Activated CD4-positive, CD25-positive, alpha-beta regulatory T cell treated with anti-CD3 and anti-CD28 coated beads, Interleukin-2, amount 50 U/mL, for 16 hours (primary cell): ENCODE measurements around the gene NGLY1.
A peak's percentile ranks its signal among the peaks of the same experiment; 100 is the strongest.

Experiments
- DNase-seq: peaks from one replicate; pipeline ENCODE4 v3.0.0-alpha.2; 2020; ENCODE audit warnings: low read depth, low spot score

The NGLY1 gene, protein sequence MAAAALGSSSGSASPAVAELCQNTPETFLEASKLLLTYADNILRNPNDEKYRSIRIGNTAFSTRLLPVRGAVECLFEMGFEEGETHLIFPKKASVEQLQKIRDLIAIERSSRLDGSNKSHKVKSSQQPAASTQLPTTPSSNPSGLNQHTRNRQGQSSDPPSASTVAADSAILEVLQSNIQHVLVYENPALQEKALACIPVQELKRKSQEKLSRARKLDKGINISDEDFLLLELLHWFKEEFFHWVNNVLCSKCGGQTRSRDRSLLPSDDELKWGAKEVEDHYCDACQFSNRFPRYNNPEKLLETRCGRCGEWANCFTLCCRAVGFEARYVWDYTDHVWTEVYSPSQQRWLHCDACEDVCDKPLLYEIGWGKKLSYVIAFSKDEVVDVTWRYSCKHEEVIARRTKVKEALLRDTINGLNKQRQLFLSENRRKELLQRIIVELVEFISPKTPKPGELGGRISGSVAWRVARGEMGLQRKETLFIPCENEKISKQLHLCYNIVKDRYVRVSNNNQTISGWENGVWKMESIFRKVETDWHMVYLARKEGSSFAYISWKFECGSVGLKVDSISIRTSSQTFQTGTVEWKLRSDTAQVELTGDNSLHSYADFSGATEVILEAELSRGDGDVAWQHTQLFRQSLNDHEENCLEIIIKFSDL

DNA sequence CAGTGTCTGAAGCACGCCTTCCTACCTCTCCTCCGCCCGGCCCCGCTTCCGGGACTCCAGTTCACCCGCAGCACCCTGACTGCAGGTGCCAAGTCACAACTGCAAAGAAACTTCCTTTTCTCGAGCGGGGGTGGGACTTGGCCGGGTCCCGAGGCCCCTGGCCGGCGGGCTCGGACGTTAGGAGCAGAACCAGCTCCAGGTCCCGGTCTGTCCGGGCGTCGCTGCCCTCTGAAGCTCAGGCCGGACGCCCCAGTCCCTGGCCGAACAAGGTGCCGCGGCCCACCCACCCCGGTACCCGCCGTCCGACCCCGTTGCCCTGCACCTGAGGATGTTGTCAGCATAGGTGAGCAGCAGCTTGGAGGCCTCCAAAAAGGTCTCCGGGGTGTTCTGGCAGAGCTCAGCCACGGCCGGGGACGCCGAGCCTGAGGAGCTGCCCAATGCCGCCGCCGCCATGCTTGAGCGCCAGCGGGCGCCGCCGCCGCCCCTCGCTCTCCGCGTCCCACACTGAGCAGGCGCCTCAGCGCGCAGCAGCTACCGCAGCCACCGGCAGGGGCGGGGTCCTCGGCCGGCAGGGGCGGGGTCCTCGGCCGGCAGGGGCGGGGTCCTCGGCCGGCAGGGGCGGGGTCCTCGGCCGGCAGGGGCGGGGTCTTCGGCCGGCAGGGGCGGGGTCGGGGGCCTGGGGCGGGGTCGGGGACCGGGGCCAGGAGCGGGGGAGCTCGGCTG lies at the start of gene NGLY1:
TSS of gene NGLY1 (minus strand) at position 506 of the 723 bp plus-strand sequence. CDS start at position 453, 53 bp downstream.
- DNase-seq, result peak; percentile 74

DNA sequence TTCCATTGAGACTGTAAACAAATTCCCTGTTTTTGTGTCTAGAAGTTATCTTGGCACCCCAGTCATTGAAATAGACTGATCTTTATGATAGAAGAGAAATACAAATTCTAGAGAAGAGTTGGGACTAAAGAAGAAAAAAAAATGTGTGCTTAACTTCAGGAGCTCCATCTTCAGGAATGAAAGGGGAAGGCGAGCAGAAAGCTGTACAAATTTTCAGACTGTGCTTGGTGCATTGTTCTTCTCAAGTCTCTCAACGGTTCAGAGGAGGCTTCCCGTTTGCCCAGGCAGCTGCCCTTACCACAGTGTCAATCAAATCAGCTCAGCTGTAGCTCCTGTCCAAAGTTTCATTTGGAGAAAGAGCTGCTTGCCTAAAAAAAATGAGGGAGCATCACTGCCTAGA lies 48.3 kb upstream of the NGLY1 start:
- DNase-seq, result no peak

- DNase-seq, result no peak
These were observed 47.4 kb upstream of the NGLY1 start for GRCh38 chr3:25830373-25831280.

DNA sequence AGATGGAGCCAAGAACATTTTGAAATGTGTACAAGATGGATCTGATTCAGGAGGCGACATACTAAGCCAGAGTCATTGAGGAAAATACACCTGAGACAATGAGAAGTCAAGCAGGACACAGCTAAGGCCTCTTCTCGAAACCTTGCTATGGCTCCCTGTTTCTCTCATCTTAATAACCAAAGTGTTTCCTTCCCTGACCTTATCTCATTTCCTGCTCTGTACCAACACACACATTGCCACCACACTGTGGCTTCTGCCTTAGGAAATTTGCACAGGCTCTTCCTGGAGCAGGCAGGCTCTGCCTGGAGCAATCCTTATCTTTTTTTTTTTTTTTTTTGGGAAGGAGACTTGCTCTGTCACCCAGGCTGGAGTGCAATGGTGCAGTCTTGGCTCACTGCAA lies 43.3 kb upstream of the NGLY1 start:
- DNase-seq, result no peak

GRCh38 chr3:25823314-25823713 lies 40.1 kb upstream of the NGLY1 start:
- no peak for DNase-seq

- DNase-seq, result no peak
These were observed 38.7 kb upstream of the NGLY1 start for GRCh38 chr3:25821746-25822573.

GRCh38 chr3:25820816-25821486 lies 37.7 kb upstream of the NGLY1 start:
- DNase-seq, result no peak

DNA sequence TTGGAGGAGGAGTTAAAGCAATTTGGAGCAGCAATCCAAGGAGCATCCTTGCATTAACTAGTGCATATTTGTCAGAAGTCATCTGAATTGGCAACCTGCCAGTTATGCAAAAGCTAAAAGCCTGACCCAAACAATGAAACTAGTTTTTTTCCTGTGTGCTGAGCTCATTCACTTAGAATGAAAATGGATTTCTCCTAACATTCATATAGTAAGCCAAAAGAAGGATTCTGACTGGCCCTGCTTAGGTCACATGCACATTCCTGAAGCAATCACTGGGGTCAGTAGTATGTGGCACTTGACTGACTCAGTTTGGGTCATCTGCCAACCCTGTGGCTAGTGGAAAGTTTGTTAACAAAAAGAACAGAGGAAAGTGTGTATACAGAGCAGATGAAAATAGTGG lies 37.1 kb upstream of the NGLY1 start:
- no peak for DNase-seq

DNA sequence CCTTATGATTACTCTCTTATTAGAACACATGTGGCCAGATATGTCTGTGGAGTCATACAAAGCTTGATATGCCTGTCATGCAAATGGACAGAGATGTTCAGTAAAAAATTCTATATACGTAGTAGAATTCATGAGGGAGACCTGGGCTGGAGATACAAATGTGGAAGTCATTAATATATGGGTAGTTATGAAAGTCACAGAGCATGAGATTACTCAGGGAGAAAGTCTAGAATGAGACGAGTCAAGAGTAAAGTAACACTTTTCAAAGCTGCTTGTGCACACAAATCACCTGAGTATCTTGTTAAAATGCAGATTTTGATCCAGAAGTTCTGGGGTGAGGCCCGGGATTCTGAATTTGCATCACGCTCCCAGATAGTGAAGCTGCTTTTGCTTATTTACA lies 35.1 kb upstream of the NGLY1 start:
- DNase-seq, result no peak

- no peak for DNase-seq
These were observed 34.4 kb upstream of the NGLY1 start for GRCh38 chr3:25817638-25818037.

DNA sequence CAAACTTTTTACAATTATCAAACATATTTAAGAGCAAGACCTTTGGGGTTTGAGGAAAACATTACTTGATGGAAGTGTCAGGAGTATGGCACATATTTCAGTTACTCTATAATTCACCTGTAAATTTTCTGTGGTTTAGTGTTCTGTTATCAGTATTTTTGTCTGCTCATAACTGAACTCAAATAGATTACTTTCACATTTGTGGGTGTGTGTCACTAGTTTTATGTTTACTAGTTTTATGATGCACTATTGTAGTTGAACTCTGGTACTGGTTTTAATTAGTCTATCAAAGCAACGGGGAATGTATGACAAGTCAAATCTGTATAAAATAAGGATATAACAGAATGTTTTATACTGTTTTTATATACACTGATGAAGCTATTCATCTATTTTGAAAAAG lies 33.9 kb upstream of the NGLY1 start:
- DNase-seq, result no peak

- DNase-seq, result no peak
These were observed 29.4 kb upstream of the NGLY1 start for GRCh38 chr3:25812644-25813043.

GRCh38 chr3:25804676-25805075 lies 21.4 kb upstream of the NGLY1 start:
- no peak for DNase-seq

DNA sequence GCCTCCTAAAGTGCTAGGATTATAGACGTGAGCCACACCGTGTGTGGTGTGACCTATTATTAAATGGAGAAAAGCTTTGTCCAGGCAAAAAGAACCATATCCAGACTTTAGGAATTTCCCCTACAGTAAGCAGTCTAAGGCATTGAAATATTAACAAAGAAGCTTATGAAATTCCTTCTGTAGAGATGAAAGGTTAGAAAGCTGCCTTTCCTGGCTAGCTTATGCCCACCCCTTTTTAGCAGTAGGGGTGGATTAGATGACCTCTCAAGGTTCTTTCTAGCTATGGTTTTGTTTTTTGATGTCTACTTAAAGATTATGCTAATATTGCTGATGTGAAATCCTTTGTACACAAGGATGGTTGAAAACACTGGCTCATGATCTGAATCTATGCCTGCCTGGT lies 20.6 kb upstream of the NGLY1 start:
- DNase-seq, result no peak

DNA sequence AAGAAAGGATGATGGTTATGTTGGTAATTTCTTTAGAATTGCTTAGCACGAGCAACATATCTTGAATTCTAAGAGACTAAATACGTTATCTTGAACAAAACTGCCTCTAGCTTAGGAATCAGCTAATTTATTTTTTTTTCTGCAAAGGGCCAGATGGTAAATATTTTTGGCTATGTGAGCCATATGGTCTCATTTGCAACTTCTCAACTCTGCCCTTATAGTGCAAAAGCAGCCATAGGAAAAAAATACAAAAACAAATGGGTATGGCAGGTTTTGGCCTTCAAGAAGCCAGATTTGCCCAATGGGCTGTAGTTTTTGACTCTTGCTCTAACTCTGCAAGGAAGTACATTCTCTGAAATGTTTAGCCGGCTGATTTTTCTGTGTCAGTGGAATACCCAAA lies 18.5 kb upstream of the NGLY1 start:
- DNase-seq, result no peak

DNA sequence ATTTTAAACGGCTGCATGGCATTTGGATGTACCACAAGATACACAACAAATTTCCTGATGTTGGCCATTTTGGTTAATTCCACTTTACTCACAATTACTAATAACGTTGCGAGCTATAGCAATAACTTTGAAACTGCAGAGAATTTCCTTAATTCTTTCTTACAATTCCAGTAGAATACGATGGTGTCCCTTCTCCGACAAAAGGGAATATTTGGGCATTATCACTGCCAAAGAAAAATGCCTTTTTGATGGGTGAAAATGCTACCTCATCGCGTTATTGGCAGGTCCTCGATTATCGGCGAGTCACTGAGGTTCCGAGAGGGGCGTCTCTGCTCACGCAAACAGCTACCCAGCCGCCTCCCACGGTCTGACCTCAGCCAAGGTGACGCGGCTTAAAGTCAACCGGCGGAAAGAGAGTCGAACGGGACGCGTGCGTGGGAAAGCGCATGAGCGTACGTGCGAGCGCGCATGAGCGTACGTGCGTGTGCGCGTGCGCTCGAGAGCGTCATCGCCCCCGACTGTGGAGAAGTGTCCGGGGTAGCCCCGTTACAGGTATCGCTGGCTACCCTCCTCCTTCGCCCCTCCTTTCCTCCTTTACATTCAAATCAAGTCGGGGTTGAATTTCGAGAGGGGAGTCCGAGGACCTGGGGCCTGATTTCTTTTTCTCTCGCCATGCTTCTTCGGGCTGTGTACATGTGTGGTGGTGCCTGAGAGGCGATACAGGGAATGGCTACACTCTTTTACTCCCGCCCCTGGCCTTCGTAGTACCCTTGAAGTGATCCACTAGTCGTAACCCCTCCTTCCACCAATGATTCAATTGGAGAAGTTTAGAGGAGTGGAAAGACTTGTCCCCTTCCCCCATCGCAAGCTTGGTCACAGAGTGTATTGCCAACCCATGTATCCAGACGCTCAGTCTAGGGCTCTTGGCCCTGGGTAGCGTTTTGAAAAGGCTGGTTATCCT lies 6.6 kb upstream of the NGLY1 start, which contains the start of gene OXSM:
TSS of gene OXSM (plus strand) at position 495 of the 961 bp plus-strand sequence. CDS start 931 bp downstream, outside the sequence.
- DNase-seq, result peak; percentile 85

DNA sequence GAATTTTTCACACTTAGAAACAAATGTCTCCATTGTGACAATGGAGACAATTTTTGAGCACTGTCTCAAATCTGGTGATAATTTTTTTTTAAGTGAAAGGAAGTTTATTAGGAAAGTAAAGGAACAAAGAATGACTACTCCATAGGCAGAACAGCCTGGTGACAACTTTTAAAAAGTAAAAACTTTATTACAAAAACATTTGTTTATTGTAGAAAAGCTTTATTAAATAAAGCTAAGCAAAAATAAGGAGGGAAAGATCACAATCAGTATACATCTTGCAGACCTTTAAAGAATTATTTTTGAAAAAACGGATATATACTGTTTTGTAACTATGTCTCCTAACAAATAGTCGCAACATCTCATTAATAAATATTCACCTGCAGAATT lies 6.0 kb upstream of the NGLY1 start:
- no peak for DNase-seq

- DNase-seq, result no peak
These were observed 4.4 kb upstream of the NGLY1 start for GRCh38 chr3:25787689-25788088.

GRCh38 chr3:25785826-25786225 lies 2.6 kb upstream of the NGLY1 start:
- DNase-seq, result no peak
